K562 (cell line): Measurements from ENCODE around the gene WWP2. TPM values are rescaled to one million over a fixed set of nuclear protein-coding genes. Genes with fewer than 3 reads are reported as not detected.

ENCODE experiments used
- BCLAF1 ChIP-seq, 2 experiments: fragments of 450-650 bp in 1 of 2; IDR thresholded peaks; 2 replicates each; pipeline ENCODE4 v1.6.1; 2011 to 2017; ENCODE audit warnings: low read depth in 2 of 2, antibody characterized with exemption in 1 of 2, borderline replicate concordance in 1 of 2, low read length in 1 of 2, mild to moderate bottlenecking in 1 of 2, mixed read lengths in 1 of 2; ENCODE audit not compliant: control insufficient read depth in 1 of 2
- BMI1 ChIP-seq: fragments of 150-350 bp; IDR thresholded peaks from 2 replicates; pipeline ENCODE4 v1.6.1; 2014; ENCODE audit warnings: low read length
- CC2D1A ChIP-seq: fragments of 450-650 bp; IDR thresholded peaks from 2 replicates; pipeline ENCODE4 v1.6.1; 2017; ENCODE audit warnings: mild to moderate bottlenecking
- CGGBP1 ChIP-seq: fragments of 250-450 bp; sonication (Bioruptor Pico); IDR thresholded peaks from 2 replicates; pipeline ENCODE4 v1.9.0; 2021; ENCODE audit warnings: mild to moderate bottlenecking
- CHD1 ChIP-seq: fragments of 200-600 bp; sonication (generic); IDR thresholded peaks from one replicate; pipeline ENCODE4 v1.6.1; 2012; ENCODE audit warnings: mild to moderate bottlenecking, moderate library complexity, low read length, inconsistent platforms
- CTBP1 ChIP-seq: fragments of 450-650 bp; IDR thresholded peaks from 2 replicates; pipeline ENCODE4 v1.6.1; 2016; ENCODE audit warnings: borderline replicate concordance
- FOXA3 ChIP-seq, 2 experiments: fragments of 450-650 bp in 1 of 2; sonication (generic) in 1 of 2; formaldehyde crosslinking; IDR thresholded peaks in 1 of 2; conservative IDR thresholded peaks in 1 of 2; 2 replicates each; pipeline versions ENCODE4 v1.4.0 to v1.8.0; 2020 to 2022; ENCODE audit warnings: mild to moderate bottlenecking in 2 of 2, missing genetic modification reagents in 1 of 2
- FOXP1 ChIP-seq: sonication (generic); formaldehyde crosslinking; IDR thresholded peaks from 2 replicates; pipeline ENCODE4 v1.8.0; 2022; ENCODE audit warnings: mild to moderate bottlenecking, missing genetic modification reagents
- GABPB2 ChIP-seq: fragments of 250-450 bp; sonication (Bioruptor Pico); conservative IDR thresholded peaks from 2 replicates; pipeline ENCODE4 v1.5.1; 2021; ENCODE audit warnings: mild to moderate bottlenecking
- HOMEZ ChIP-seq: fragments of 250-450 bp; sonication (Bioruptor Pico); IDR thresholded peaks from 2 replicates; pipeline ENCODE4 v1.4.0; 2020; ENCODE audit warnings: mild to moderate bottlenecking, moderate library complexity
- KAT2B ChIP-seq: IDR thresholded peaks from one replicate; pipeline ENCODE4 v1.6.1; 2012; ENCODE audit warnings: low read depth, mild to moderate bottlenecking, control low read depth, inconsistent platforms, low read length, moderate library complexity
- KAT7 ChIP-seq: sonication (generic); formaldehyde crosslinking; IDR thresholded peaks from 2 replicates; pipeline ENCODE4 v1.8.0; 2022; ENCODE audit warnings: missing genetic modification reagents, mild to moderate bottlenecking, borderline replicate concordance
- MCM5 ChIP-seq: fragments of 450-650 bp; IDR thresholded peaks from 2 replicates; pipeline ENCODE4 v1.6.1; 2016; ENCODE audit warnings: low read depth
- RBM15 ChIP-seq: fragments of 200-400 bp; formaldehyde crosslinking; IDR thresholded peaks from 2 replicates; pipeline ENCODE4 v1.6.1; 2018; ENCODE audit warnings: mild to moderate bottlenecking, low read length, moderate library complexity; ENCODE audit not compliant: insufficient read depth
- SLC30A9 ChIP-seq: fragments of 250-450 bp; sonication (Bioruptor Pico); IDR thresholded peaks from 2 replicates; pipeline ENCODE4 v1.8.0; 2022; ENCODE audit warnings: mild to moderate bottlenecking, moderate library complexity
- SMAD3 ChIP-seq: fragments of 450-650 bp; formaldehyde crosslinking; conservative IDR thresholded peaks from 2 replicates; pipeline ENCODE4 v1.4.0; 2020; ENCODE audit warnings: mild to moderate bottlenecking
- SMARCC2 ChIP-seq: fragments of 450-650 bp; IDR thresholded peaks from 2 replicates; pipeline ENCODE4 v1.6.1; 2017; ENCODE audit warnings: antibody characterized with exemption, moderate library complexity, mild to moderate bottlenecking, low read depth
- SNIP1 ChIP-seq: fragments of 450-650 bp; IDR thresholded peaks from 2 replicates; pipeline ENCODE4 v1.7.1; 2017; ENCODE audit warnings: low read depth, mild to moderate bottlenecking
- TAF9B ChIP-seq: fragments of 450-650 bp; IDR thresholded peaks from 2 replicates; pipeline ENCODE4 v1.6.1; 2018; ENCODE audit warnings: mild to moderate bottlenecking; ENCODE audit not compliant: partially characterized antibody
- TAL1 ChIP-seq: fragments of 450-650 bp; IDR thresholded peaks from 2 replicates; pipeline ENCODE4 v1.6.1; 2016; ENCODE audit warnings: mild to moderate bottlenecking
- TBL1XR1 ChIP-seq, 2 experiments: IDR thresholded peaks; 2 replicates each; pipeline ENCODE4 v1.6.1; 2012; ENCODE audit warnings: improper control_type of control experiment in 2 of 2, low read length in 2 of 2, mild to moderate bottlenecking in 1 of 2
- polyA plus RNA-seq, 8 experiments: library from polyadenylated mRNA; depleted of rRNA in 4 of 8; stranded (reverse) in 5 of 8; unstranded in 3 of 8; fragments of >200 nt; fragmentation: Nextera tagmentation in 2 of 8; fragmentation: Illumina TruSeq in 1 of 8; extraction: Ambion mirVana in 2 of 8; extraction: Trizol in 1 of 8; gene quantifications; 2 replicates each; pipeline versions ENCODE4 v1.2.1 to v1.2.3, GENCODE V29; 2011 to 2014; ENCODE audit warnings: inconsistent platforms in 1 of 8, missing spikeins in 1 of 8
- total RNA-seq, 7 experiments: library from RNA; depleted of rRNA in 6 of 7; stranded (reverse); fragments of >200 nt in 6 of 7; fragmentation: Illumina TruSeq in 2 of 7; extraction: Trizol in 2 of 7; gene quantifications; 2 replicates each; pipeline versions ENCODE4 v1.2.1 to v1.2.3, GENCODE V29; 2011 to 2021; ENCODE audit warnings: low replicate concordance in 1 of 7
- TF ChIP-seq, protein P1 (sequence below): fragments of 450-650 bp; IDR thresholded peaks from 2 replicates; pipeline ENCODE4 v1.6.1; 2016; ENCODE audit warnings: borderline replicate concordance

The WWP2 gene
- total and polyA plus RNA-seq, 9 of the 15 experiments (the other 6 are each of a cell fraction or from before 2014, with no cell fraction given) = 1.9 to 34.4 (median 14.6) TPM

DNA sequence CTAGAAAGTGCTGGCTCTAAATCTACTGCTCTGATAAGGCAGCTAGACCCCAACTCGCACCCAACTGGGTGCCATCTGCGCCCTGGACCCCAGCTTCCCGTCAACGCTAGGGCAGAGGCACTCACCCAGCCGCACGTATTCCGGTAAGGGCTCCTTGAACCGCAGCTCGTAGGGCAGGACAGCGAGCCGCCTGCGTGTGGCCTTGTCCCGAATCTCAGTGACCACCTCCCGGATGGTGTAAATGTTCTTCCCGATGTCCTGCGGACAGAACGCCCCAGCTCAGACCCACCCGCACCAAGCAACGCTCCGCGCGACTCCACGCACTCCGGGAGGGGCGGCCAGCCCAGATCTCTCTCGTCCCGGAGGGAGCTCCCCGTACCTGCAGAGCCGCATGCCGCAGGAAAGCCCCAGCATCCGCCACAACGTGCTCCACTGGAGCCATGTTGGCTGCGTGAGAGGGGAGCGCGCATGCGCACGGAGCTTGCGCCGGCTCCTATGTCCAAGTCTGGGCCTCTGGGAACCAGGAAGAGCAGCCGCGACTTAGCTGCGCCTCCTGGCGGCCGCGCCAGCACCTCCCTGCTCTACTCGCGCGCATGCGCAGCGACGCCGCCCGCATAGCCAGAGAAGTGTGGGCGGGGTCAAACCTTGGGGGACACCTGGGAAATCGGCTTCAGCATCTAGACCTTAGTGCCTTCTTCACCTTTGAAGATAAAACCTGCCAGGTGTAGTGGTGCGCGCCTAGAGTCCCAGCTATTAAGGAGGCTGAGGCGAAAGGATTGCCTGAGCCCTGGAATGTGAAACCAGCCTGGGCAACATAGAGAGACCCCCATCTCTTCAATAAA, 7.4 kb upstream of the WWP2 start, which contains the start of gene NOB1 (continued):
- TF ChIP-seq HOMEZ (no peak), BMI1 (no peak), SNIP1 (no peak), CGGBP1 (CRISPR knock-in tag) (no peak), KAT7 (peak; percentile 25; the same call in 1 of the 2 replicates), RBM15 (no peak), MCM5 (no peak), BCLAF1 (IDR thresholded peaks at IDR 0.05; ENCODE audit: borderline replicate concordance in 1 of 2, control insufficient read depth in 1 of 2, low read depth in 2 of 2, low read length in 1 of 2) (no peak), FOXP1 (CRISPR knock-in tag) (peak; percentile 87), CTBP1 (peak; percentile 85), KAT2B (no peak), TAL1 (no peak), SLC30A9 (CRISPR knock-in tag) (no peak), GABPB2 (no peak), CC2D1A (peak; percentile 36; the same call in 1 of the 2 replicates), TAF9B (peak; percentile 93), FOXA3 (CRISPR knock-in tag; conservative IDR thresholded peaks at IDR 0.05 in 1 of 2, IDR thresholded peaks at IDR 0.05 in 1 of 2) (peak in 1 of 2 experiments; percentile 63; a peak in 1 of 4 replicates), CHD1 (peak; percentile 80), SMARCC2 (no peak), TBL1XR1 (IDR thresholded peaks at IDR 0.05; ENCODE audit: low read length in 2 of 2) (peak in 1 of 2 experiments; percentile 49; a peak in 1 of 4 replicates), SMAD3 (CRISPR knock-in tag) (no peak)
- TF ChIP-seq, protein P1, sequence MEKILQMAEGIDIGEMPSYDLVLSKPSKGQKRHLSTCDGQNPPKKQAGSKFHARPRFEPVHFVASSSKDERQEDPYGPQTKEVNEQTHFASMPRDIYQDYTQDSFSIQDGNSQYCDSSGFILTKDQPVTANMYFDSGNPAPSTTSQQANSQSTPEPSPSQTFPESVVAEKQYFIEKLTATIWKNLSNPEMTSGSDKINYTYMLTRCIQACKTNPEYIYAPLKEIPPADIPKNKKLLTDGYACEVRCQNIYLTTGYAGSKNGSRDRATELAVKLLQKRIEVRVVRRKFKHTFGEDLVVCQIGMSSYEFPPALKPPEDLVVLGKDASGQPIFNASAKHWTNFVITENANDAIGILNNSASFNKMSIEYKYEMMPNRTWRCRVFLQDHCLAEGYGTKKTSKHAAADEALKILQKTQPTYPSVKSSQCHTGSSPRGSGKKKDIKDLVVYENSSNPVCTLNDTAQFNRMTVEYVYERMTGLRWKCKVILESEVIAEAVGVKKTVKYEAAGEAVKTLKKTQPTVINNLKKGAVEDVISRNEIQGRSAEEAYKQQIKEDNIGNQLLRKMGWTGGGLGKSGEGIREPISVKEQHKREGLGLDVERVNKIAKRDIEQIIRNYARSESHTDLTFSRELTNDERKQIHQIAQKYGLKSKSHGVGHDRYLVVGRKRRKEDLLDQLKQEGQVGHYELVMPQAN = peak; percentile 96
